DOHH2 (cell line): ENCODE data around the gene ADCY7.

Experiments
- H3F3A ChIP-seq: fragments of 200-600 bp; sonication (generic), shearing (Covaris generic); 2 replicates; pipeline ENCODE4 v1.6.0; 2016; ENCODE audit warnings: antibody characterized with exemption, mild to moderate bottlenecking; ENCODE audit not compliant: control insufficient read depth, insufficient read depth
- H3K27ac ChIP-seq: fragments of 200-600 bp; sonication (generic); 2 replicates; pipeline ENCODE4 v1.5.1; 2014; ENCODE audit warnings: low read depth, mild to moderate bottlenecking, low read length, moderate library complexity
- H3K27me3 ChIP-seq: fragments of 200-600 bp; sonication (generic); 2 replicates; pipeline ENCODE4 v1.6.1; 2014; ENCODE audit warnings: mild to moderate bottlenecking, low read length, mixed read lengths; ENCODE audit not compliant: control insufficient read depth
- H3K36me3 ChIP-seq: fragments of 200-600 bp; sonication (generic); 2 replicates; pipeline ENCODE4 v1.6.1; 2014; ENCODE audit warnings: mild to moderate bottlenecking, low read length, moderate library complexity, mixed read lengths; ENCODE audit not compliant: control insufficient read depth
- H3K4me1 ChIP-seq: fragments of 200-600 bp; sonication (generic); 2 replicates; pipeline ENCODE4 v1.6.1; 2014; ENCODE audit warnings: mild to moderate bottlenecking, low read length, mixed read lengths; ENCODE audit not compliant: control insufficient read depth
- H3K4me2 ChIP-seq: fragments of 200-600 bp; sonication (generic); 2 replicates; pipeline ENCODE4 v1.6.0; 2014; ENCODE audit warnings: mild to moderate bottlenecking, low read length, moderate library complexity
- H3K4me3 ChIP-seq: fragments of 200-600 bp; sonication (generic); 2 replicates; pipeline ENCODE4 v1.5.1; 2014; ENCODE audit warnings: mild to moderate bottlenecking, low read length, mixed read lengths
- H3K79me2 ChIP-seq: fragments of 200-600 bp; sonication (generic); 2 replicates; pipeline ENCODE4 v1.6.1; 2014; ENCODE audit warnings: mild to moderate bottlenecking, low read length, mixed read lengths; ENCODE audit not compliant: control insufficient read depth
- H3K9me2 ChIP-seq: fragments of 200-600 bp; sonication (generic); replicated peaks from 2 replicates; pipeline ENCODE4 v1.6.1; 2014; ENCODE audit warnings: mild to moderate bottlenecking, low read length, mixed read lengths; ENCODE audit not compliant: control insufficient read depth
- H3K9me3 ChIP-seq: fragments of 200-600 bp; sonication (generic); 2 replicates; pipeline ENCODE4 v1.6.1; 2014; ENCODE audit warnings: antibody characterized with exemption, low read length, mixed read lengths; ENCODE audit not compliant: control insufficient read depth, insufficient read depth
- H4K20me1 ChIP-seq: fragments of 200-600 bp; sonication (generic); 2 replicates; pipeline ENCODE4 v1.6.0; 2014; ENCODE audit warnings: low read depth, mild to moderate bottlenecking, antibody characterized with exemption, low read length, moderate library complexity; ENCODE audit not compliant: control insufficient read depth, insufficient read depth
- CTCF ChIP-seq: fragments of 200-600 bp; sonication (generic); IDR thresholded peaks from one replicate; pipeline ENCODE4 v1.5.1; 2014; ENCODE audit warnings: antibody characterized with exemption, mild to moderate bottlenecking, low read depth, low read length; ENCODE audit not compliant: poor library complexity, severe bottlenecking
- EZH2phosphoT487 ChIP-seq: fragments of 200-600 bp; sonication (generic); IDR thresholded peaks from 2 replicates; pipeline ENCODE4 v1.6.1; 2017; ENCODE audit warnings: borderline replicate concordance, mild to moderate bottlenecking, antibody characterized with exemption, low read length, moderate library complexity, mixed read lengths

The ADCY7 gene

GRCh38 chr16:50276801-50277555, 10.6 kb downstream of the ADCY7 start:
- H3K79me2 ChIP-seq, result peaks cover 50% of the 10 kb centered on the region
- H4K20me1 ChIP-seq, result no peaks in the 10 kb centered on the region
- H3F3A ChIP-seq, result peaks cover 20% of the 10 kb centered on the region; the same call in 1 of the 2 replicates
- TF ChIP-seq CTCF (no peak), EZH2phosphoT487 (no peak)
- H3K9me2 ChIP-seq, result no peaks in the 10 kb centered on the region
- peak overlapping the region; percentile 83 for H3K4me2 ChIP-seq
- no peaks in the 10 kb centered on the region for H3K36me3 ChIP-seq
- H3K9me3 ChIP-seq, result no peaks in the 10 kb centered on the region
- H3K4me3 ChIP-seq, result peak overlapping the region; percentile 3; the same call in 1 of the 2 replicates
- H3K27me3 ChIP-seq, result no peaks in the 10 kb centered on the region
- H3K4me1 ChIP-seq, result peaks cover 82% of the 10 kb centered on the region
- H3K27ac ChIP-seq, result peak overlapping the region; percentile 77; the same call in 1 of the 2 replicates

GRCh38 chr16:50278251-50278650, 11.9 kb downstream of the ADCY7 start:
- no peaks in the 10 kb centered on the region for H4K20me1 ChIP-seq
- peaks cover 20% of the 10 kb centered on the region; the same call in 1 of the 2 replicates for H3F3A ChIP-seq
- H3K9me2 ChIP-seq, result no peaks in the 10 kb centered on the region
- H3K79me2 ChIP-seq, result peaks cover 60% of the 10 kb centered on the region
- H3K27ac ChIP-seq, result no peak overlapping the region
- TF ChIP-seq CTCF, result no peak
- TF ChIP-seq EZH2phosphoT487, result no peak
- peaks cover 87% of the 10 kb centered on the region for H3K4me1 ChIP-seq
- H3K9me3 ChIP-seq, result no peaks in the 10 kb centered on the region
- H3K27me3 ChIP-seq, result no peaks in the 10 kb centered on the region
- H3K36me3 ChIP-seq, result no peaks in the 10 kb centered on the region
- no peak overlapping the region for H3K4me3 ChIP-seq
- no peak overlapping the region for H3K4me2 ChIP-seq

GRCh38 chr16:50279504-50279865, 13.1 kb downstream of the ADCY7 start:
- no peak overlapping the region for H3K4me3 ChIP-seq
- H3K27me3 ChIP-seq, result no peaks in the 10 kb centered on the region
- peaks cover 73% of the 10 kb centered on the region for H3K79me2 ChIP-seq
- peak overlapping the region; percentile 50 for H3K4me2 ChIP-seq
- no peaks in the 10 kb centered on the region for H3K9me2 ChIP-seq
- H3K36me3 ChIP-seq, result no peaks in the 10 kb centered on the region
- peaks cover 87% of the 10 kb centered on the region for H3K4me1 ChIP-seq
- no peaks in the 10 kb centered on the region for H3K9me3 ChIP-seq
- H3F3A ChIP-seq, result peaks cover 20% of the 10 kb centered on the region; the same call in 1 of the 2 replicates
- TF ChIP-seq EZH2phosphoT487 (no peak), CTCF (no peak)
- no peaks in the 10 kb centered on the region for H4K20me1 ChIP-seq
- H3K27ac ChIP-seq, result 0 out of 2 replicates have a peak overlapping the region, but pooled peaks have one; percentile 16
